HG03571 (cell line): Measurements from ENCODE around the gene CD79A.
"Not testable (repeated sequence)": the region's sequence is repeated elsewhere in the genome, so short reads cannot be mapped to it uniquely, and the experiment has no call there.

Experiments
- ATAC-seq: cut with Tn5 transposase; IDR thresholded peaks from one replicate; pipeline ENCODE4 v1.9.1; 2021; ENCODE audit not compliant: unreplicated experiment

The CD79A gene

GRCh38 chr19:41904118-41904870 lies 27.2 kb downstream of the CD79A start:
- ATAC-seq: no peak

GRCh38 chr19:41905273-41906002 lies 28.4 kb downstream of the CD79A start:
- ATAC-seq: no peak

GRCh38 chr19:41906271-41906670 lies 29.2 kb downstream of the CD79A start:
- ATAC-seq: no peak

- ATAC-seq: no peak
Observed at GRCh38 chr19:41906916-41907680, 30.0 kb downstream of the CD79A start.

GRCh38 chr19:41907994-41908615 lies 31.0 kb downstream of the CD79A start:
- ATAC-seq: no peak

GRCh38 chr19:41908724-41909464 lies 31.8 kb downstream of the CD79A start:
- no peak for ATAC-seq

- no peak for ATAC-seq
Observed at GRCh38 chr19:41909706-41910105, 32.6 kb downstream of the CD79A start.

- no peak for ATAC-seq
Observed at GRCh38 chr19:41910240-41910991, 33.3 kb downstream of the CD79A start.

- ATAC-seq: no peak
Observed at GRCh38 chr19:41910992-41911888, 34.2 kb downstream of the CD79A start.

- ATAC-seq: no peak
Observed at GRCh38 chr19:41911889-41912731, 35.0 kb downstream of the CD79A start.

- no peak for ATAC-seq
Observed at GRCh38 chr19:41912899-41913537, 35.9 kb downstream of the CD79A start.

- ATAC-seq: no peak
Observed at GRCh38 chr19:41913538-41914423, 36.7 kb downstream of the CD79A start.

GRCh38 chr19:41914424-41914834 lies 37.4 kb downstream of the CD79A start:
- ATAC-seq: not testable (repeated sequence)

- no peak for ATAC-seq
Observed at GRCh38 chr19:41915021-41915775, 38.1 kb downstream of the CD79A start.

GRCh38 chr19:41915776-41916414 lies 38.8 kb downstream of the CD79A start:
- ATAC-seq: no peak
